Measurements from ENCODE around the gene PIKFYVE. TPM values are rescaled to one million over a fixed set of nuclear protein-coding genes. Genes with fewer than 3 reads are reported as not detected.

Gene PIKFYVE
- total and polyA plus RNA-seq, 10 of the 15 experiments (the other 5 are each of a cell fraction or from before 2014, with no cell fraction given) = 5.2 to 41.7 (median 19.6) TPM

- H3K9ac ChIP-seq (ENCODE audit: control insufficient read depth, insufficient read depth, low read length) = no peak overlapping the region
- H3K36me3 ChIP-seq (ENCODE audit: control insufficient read depth in 2 of 2, insufficient read depth in 2 of 2, low read length in 1 of 2) = no peaks in the 10 kb centered on the region
- no peak overlapping the region for H3K27ac ChIP-seq (ENCODE audit: control insufficient read depth, insufficient read depth)
- no peaks in the 10 kb centered on the region for H3K79me2 ChIP-seq (ENCODE audit: control insufficient read depth, insufficient read depth, low read length)
- H2AFZ ChIP-seq (ENCODE audit: control insufficient read depth, low read depth, low read length) = no peak overlapping the region
- ATAC-seq (no peak; the same call in 2 of the 3 replicates), DNase-seq (ENCODE audit: low read depth, low spot score) (no peak), FAIRE-seq (no peak)
- WGBS (ENCODE audit: insufficient coverage, insufficient replicate concordance, low lambda C conversion rate, missing lambda C conversion rate) = 0% methylated on average over 1 of the region's 1 CpG
- TF ChIP-seq IKZF2 (IDR thresholded peaks at IDR 0.05) = no peak
- no peaks in the 10 kb centered on the region for H3K27me3 ChIP-seq (replicated peaks in 1 of 2; ENCODE audit: control insufficient read depth in 2 of 2, insufficient read depth in 2 of 2, low read length in 1 of 2)
- no TSS peak for BruUV-seq (replicated peaks)
- ChIA-PET POLR2A (no interaction called here), CTCF (interaction anchor here (1.0 kb wide), 1 partner anchor 53 kb away, joined by 3 read pairs; no protein-coding TSS in a partner anchor), SMC1A (ENCODE audit: uncharacterized antibody, unreplicated experiment) (interaction anchor here (0.6 to 0.7 kb wide), 3 partner anchors 26 to 53 kb away, joined by 3 to 5 read pairs (median 3); no protein-coding TSS in a partner anchor), RAD21 (ENCODE audit: unreplicated experiment) (no interaction called here)
- H4K20me1 ChIP-seq (ENCODE audit: control insufficient read depth, insufficient read depth) = no peaks in the 10 kb centered on the region
- no peaks in the 10 kb centered on the region for H3K4me1 ChIP-seq (ENCODE audit: control insufficient read depth, insufficient read depth, low read length)
- H3K9me3 ChIP-seq (replicated peaks; ENCODE audit: control insufficient read depth, insufficient read depth, low read length) = 0 out of 3 replicates have a peak, but pooled peaks cover 2% of the 10 kb centered on the region
- intact Hi-C loops (cut with micrococcal nuclease; ENCODE audit: unreplicated experiment) (no loop called here), in situ Hi-C loops (cut with MboI) (no loop called here)
- no peak overlapping the region for H3K4me2 ChIP-seq (ENCODE audit: control insufficient read depth, insufficient read depth)
- no peak overlapping the region for H3K4me3 ChIP-seq
These were observed 37.6 kb upstream of the PIKFYVE start for GRCh38 chr2:208228476-208228875.

GRCh38 chr2:208234786-208235185, 31.3 kb upstream of the PIKFYVE start:
- DNase-seq (ENCODE audit: low read depth, low spot score) (no peak), FAIRE-seq (no peak), ATAC-seq (no peak)
- RAD21 ChIA-PET (ENCODE audit: unreplicated experiment) = no interaction called here
- H3K79me2 ChIP-seq (ENCODE audit: control insufficient read depth, insufficient read depth, low read length) = no peaks in the 10 kb centered on the region
- H3K27me3 ChIP-seq (replicated peaks in 1 of 2; ENCODE audit: control insufficient read depth in 2 of 2, insufficient read depth in 2 of 2, low read length in 1 of 2) = no peaks in the 10 kb centered on the region
- no peak overlapping the region for H3K27ac ChIP-seq (ENCODE audit: control insufficient read depth, insufficient read depth)
- SMC1A ChIA-PET (ENCODE audit: uncharacterized antibody, unreplicated experiment) = interaction anchor here (0.7 kb wide), 1 partner anchor 10 kb away, joined by 3 read pairs; no protein-coding TSS in a partner anchor
- 92% methylated on average over 1 of the region's 1 CpG for WGBS (ENCODE audit: insufficient coverage, insufficient replicate concordance, low lambda C conversion rate, missing lambda C conversion rate)
- no peak for TF ChIP-seq TAF1 (IDR thresholded peaks at IDR 0.05; ENCODE audit: borderline replicate concordance, low read depth, low read length)
- TF ChIP-seq SREBF2 (IDR thresholded peaks at IDR 0.05; ENCODE audit: low read length) = no peak
- TF ChIP-seq SMC3 (IDR thresholded peaks at IDR 0.05; ENCODE audit: borderline replicate concordance, low read length) = no peak
- TF ChIP-seq NKRF (conservative IDR thresholded peaks at IDR 0.05) = no peak
- TF ChIP-seq TCF12 (IDR thresholded peaks at IDR 0.05; ENCODE audit: low read depth, low read length) = no peak
- no peak for TF ChIP-seq RCOR1 (conservative IDR thresholded peaks at IDR 0.05; ENCODE audit: low read depth, low read length)
- TF ChIP-seq BRCA1 (IDR thresholded peaks at IDR 0.05; ENCODE audit: low read depth, low read length) = no peak
- TF ChIP-seq ZNF217 (IDR thresholded peaks at IDR 0.05) = no peak
- no peak for TF ChIP-seq HSF1 (IDR thresholded peaks at IDR 0.05; ENCODE audit: low read depth, low read length)
- intact Hi-C loops (cut with micrococcal nuclease; ENCODE audit: unreplicated experiment) = no loop called here
- no peak overlapping the region for H3K4me2 ChIP-seq (ENCODE audit: control insufficient read depth, insufficient read depth)
- 0 out of 3 replicates have a peak, but pooled peaks cover 2% of the 10 kb centered on the region for H3K9me3 ChIP-seq (replicated peaks; ENCODE audit: control insufficient read depth, insufficient read depth, low read length)
- POLR2A ChIA-PET = interaction anchor here (1.0 kb wide), 1 partner anchor 13 kb away, joined by 5 read pairs; no protein-coding TSS in a partner anchor
- H2AFZ ChIP-seq (ENCODE audit: control insufficient read depth, low read depth, low read length) = no peak overlapping the region
- in situ Hi-C loops (cut with MboI) = no loop called here
- CTCF ChIA-PET = interaction anchor here (0.6 to 0.7 kb wide), 4 partner anchors 15 to 255 kb away, joined by 3 to 4 read pairs (median 4); no protein-coding TSS in a partner anchor
- peaks cover 0 to 4% of the 10 kb centered on the region in 2 experiments; a peak in 3 of 4 replicates for H3K36me3 ChIP-seq (ENCODE audit: control insufficient read depth in 2 of 2, insufficient read depth in 2 of 2, low read length in 1 of 2)
- no peaks in the 10 kb centered on the region for H3K4me1 ChIP-seq (ENCODE audit: control insufficient read depth, insufficient read depth, low read length)
- no peak overlapping the region for H3K4me3 ChIP-seq
- H4K20me1 ChIP-seq (ENCODE audit: control insufficient read depth, insufficient read depth) = no peaks in the 10 kb centered on the region
- BruUV-seq (replicated peaks) = no TSS peak
- H3K9ac ChIP-seq (ENCODE audit: control insufficient read depth, insufficient read depth, low read length) = no peak overlapping the region

Data from GM12878 (cell line).